Peyer's patch (tissue), 4 donors: ENCODE results near the gene ADM2.

Experiments
- CTCF ChIP-seq, 6 experiments: fragments of 450-650 bp in 4 of 6; fragments of 200-600 bp in 2 of 6; sonication (generic) in 1 of 6; IDR thresholded peaks; one replicate each; pipeline ENCODE4 v1.5.1; 2017 to 2019; ENCODE audit warnings: antibody characterized with exemption in 6 of 6, mild to moderate bottlenecking in 3 of 6, moderate library complexity in 1 of 6
- POLR2A ChIP-seq, 2 donors: fragments of 450-650 bp; IDR thresholded peaks; one replicate each; pipeline ENCODE4 v1.5.1; 2017; ENCODE audit warnings: antibody characterized with exemption in 2 of 2, mild to moderate bottlenecking in 2 of 2, moderate library complexity in 2 of 2

DNA sequence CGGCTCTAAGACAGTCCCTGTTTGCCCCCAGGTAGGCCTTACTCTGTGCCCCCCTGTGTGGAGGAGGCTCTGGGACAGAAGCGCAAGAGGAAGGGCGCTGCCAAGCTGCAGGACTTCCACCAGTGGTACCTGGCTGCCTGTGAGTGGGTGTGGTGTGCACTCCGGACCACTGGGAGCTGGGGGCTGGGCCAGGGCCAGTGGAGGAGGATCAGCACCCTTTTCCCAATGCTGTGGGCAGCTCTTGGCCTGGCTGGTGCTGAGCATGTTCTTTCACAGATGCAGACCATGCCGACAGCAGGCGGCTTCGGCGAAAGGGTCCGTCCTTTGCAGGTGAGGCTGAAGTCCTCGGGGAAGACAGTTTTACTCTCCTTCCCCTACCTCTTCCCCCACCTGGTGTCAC lies 40.4 kb downstream of the ADM2 start:
- TF ChIP-seq CTCF (IDR thresholded peaks at IDR 0.05): no peak
- TF ChIP-seq POLR2A (IDR thresholded peaks at IDR 0.05): no peak
